ENCODE results near the gene KIAA0232.
A peak's percentile ranks its signal among the peaks of the same experiment; 100 is the strongest.

The KIAA0232 gene, protein sequence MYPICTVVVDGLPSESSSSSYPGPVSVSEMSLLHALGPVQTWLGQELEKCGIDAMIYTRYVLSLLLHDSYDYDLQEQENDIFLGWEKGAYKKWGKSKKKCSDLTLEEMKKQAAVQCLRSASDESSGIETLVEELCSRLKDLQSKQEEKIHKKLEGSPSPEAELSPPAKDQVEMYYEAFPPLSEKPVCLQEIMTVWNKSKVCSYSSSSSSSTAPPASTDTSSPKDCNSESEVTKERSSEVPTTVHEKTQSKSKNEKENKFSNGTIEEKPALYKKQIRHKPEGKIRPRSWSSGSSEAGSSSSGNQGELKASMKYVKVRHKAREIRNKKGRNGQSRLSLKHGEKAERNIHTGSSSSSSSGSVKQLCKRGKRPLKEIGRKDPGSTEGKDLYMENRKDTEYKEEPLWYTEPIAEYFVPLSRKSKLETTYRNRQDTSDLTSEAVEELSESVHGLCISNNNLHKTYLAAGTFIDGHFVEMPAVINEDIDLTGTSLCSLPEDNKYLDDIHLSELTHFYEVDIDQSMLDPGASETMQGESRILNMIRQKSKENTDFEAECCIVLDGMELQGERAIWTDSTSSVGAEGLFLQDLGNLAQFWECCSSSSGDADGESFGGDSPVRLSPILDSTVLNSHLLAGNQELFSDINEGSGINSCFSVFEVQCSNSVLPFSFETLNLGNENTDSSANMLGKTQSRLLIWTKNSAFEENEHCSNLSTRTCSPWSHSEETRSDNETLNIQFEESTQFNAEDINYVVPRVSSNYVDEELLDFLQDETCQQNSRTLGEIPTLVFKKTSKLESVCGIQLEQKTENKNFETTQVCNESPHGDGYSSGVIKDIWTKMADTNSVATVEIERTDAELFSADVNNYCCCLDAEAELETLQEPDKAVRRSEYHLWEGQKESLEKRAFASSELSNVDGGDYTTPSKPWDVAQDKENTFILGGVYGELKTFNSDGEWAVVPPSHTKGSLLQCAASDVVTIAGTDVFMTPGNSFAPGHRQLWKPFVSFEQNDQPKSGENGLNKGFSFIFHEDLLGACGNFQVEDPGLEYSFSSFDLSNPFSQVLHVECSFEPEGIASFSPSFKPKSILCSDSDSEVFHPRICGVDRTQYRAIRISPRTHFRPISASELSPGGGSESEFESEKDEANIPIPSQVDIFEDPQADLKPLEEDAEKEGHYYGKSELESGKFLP (N-terminal part only)

DNA sequence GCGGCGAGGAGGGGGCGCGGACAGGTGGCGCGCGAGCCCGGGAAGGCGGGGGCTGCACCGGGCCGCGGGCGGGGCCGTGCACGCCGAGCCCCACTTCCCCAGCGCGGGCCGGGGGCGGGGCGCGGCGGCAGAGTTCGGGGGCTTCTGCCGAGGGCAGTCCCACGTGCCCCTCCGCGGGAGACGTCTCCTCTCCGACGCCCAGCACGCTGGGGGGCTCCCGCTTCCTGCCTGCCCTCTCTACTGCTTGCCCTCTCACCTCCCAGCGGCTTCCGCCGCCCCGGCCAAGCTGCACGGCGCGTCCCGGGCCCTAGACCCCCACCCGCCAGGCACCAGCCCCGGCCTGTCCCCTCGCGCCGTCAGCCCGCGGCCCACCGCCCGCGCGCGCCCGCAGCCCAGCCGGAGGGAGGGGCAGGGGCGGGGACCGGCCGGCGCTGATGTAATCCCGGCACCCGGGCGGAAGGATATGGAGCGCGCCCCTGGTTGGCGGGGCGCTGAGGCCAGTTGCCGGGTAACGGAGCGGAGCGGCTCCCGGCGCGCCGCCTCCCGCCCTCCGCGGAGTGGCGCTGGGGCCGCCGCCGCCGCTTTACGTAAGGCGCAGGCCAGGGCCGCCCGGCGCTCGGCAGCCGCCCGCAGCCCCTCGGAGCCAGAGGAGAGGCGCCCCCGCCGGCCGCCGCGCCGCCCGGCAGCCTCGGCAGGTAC is at the start of gene KIAA0232:
KIAA0232 (plus strand) TSS at position 581 of the 699 bp plus-strand sequence. CDS start 41,727 bp downstream, outside the sequence.
- peak; percentile 80 for DNase-seq

DNA sequence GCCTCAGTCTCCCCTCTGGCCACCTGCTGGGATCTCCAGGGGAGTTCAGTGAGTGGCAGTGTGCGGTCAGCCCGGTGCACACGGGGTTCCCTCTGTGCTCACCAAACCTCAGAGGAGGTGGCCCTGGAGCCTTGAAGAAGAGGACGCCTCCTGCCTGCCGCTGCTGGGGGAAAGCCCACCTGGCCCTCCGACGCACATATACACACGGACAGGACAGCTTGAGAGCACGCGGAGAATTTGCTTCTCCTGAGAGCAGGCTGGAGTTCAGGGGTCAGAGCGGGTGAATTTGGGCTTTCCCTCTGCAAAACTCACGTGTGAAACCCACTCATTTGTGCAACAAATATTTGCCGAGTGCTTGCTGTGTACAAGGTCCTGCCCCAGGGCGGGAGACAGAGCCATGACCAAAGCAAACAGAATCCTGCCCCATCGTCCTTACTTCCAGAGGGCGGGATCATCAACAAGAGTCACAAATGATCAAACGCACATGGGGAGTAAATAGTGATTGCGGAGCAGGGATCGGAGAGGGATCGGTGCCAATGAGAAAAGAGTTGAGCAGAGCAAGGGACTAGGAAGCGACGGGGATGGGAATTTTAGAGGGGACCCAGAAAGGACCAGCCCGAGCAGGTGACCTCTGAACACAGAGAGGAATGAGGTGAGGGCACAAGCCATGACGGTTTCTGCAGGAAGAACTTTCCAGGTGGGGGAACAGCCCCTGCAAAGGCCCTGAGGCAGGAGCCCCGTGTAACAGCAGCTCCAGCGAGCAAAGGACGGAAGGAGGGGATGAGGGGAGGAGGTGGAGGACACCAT is 49.0 kb upstream of the KIAA0232 start:
- no peak for DNase-seq

DNA sequence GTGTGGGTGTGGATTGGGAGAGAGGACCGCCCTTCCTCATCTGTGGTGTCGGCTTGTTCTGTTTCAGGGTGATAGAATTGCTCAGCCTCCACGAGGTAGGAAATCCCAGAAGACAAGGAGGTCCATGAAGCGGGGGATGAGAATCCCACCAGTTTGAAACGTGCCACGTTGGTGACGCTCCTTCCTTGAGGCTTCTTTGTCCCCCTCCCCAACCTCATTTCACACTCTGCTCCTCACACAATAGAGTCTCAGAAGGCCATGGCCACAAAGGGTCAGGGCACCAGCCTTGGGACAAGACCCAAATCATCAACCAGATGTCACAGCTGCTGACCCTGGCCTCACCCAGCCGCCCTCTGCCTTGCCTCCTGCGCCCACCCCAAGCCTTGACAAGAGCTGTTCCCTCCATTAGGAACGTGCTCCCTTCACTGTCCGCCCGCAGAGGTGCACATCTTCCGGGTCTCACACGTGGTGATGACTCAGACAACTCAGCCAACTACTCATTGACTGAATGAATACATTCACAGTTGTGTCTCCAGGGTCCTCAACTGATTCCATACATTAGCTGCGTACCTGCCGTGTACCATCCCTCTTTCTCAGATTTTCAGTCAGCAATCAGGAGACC is 48.3 kb upstream of the KIAA0232 start:
- DNase-seq, result no peak

DNA sequence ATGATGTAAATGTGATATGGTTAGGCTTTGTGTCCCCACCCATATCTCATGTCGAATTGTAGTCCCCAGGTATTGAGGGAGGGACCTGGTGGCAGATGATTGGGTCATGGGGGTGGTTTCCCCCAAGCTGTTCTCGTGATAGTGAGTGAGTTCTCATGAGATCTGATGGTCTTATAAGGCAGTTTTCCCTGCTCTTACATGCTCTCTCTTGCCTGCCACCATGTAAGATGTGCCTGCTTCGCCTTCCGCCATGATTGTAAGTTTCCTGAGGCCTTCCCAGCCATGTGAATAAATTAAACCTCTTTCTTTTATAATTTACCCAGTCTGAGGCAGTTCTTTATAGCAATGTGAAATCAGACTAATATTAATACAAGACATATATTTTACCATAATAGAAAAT is 42.6 kb upstream of the KIAA0232 start:
- DNase-seq, result no peak

DNA sequence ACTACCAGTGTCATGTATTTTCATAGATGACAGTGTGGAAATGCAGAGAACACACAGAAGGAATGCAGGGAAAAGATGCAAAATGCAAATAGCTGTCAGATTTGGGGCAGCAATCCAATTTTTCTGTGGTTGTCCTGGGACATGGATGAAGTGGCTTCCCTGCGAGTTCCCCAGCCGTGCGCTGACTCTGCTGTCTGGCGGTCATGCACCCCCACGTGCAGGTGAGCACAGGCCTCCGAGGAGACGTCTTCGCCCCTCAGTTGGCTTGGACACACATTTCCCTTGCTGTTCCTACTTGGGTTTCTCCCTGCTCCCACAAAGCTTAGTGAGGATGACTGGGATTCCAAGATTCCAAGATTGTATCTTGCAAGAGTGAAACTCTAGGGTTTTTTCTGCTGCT is 42.2 kb upstream of the KIAA0232 start:
- no peak for DNase-seq

DNA sequence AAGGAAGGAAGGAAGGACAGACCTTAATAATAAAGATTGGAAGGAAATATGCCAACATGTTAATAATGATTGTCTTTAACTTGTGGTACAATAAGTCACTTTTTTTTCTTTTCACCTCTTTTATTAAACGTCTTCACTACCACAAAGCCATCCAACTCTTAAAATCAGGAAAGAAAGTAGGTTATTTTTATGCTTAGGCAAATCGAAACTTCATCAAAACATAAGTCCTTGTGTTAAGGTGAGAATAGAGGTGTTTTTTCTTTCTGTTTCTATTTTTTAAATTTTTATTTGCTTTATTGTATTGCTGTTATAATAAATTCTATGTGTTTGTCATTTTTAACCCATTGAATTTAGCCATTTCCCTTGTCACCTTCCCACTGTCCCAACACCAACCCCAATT is 40.0 kb upstream of the KIAA0232 start:
- no peak for DNase-seq

DNA sequence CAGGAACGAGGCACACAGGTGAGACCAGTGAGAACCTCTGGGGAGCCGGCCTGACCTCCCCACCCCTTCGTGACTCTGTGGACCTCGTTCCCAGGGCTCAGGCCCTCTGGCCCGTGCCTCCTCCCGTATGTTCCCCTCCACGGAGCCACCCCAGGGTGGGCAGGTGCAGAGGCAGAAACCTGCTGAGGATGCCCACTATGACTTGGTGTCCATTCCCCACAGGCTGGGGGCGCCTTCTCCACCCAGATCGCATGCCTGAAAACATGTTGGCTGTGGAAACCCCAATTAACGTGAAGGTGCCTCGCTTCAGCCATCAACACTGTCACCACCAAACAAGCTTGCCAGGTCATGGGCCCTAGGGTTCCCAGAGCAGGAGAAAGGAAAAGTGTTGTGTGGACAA is 39.5 kb upstream of the KIAA0232 start:
- DNase-seq, result no peak

DNA sequence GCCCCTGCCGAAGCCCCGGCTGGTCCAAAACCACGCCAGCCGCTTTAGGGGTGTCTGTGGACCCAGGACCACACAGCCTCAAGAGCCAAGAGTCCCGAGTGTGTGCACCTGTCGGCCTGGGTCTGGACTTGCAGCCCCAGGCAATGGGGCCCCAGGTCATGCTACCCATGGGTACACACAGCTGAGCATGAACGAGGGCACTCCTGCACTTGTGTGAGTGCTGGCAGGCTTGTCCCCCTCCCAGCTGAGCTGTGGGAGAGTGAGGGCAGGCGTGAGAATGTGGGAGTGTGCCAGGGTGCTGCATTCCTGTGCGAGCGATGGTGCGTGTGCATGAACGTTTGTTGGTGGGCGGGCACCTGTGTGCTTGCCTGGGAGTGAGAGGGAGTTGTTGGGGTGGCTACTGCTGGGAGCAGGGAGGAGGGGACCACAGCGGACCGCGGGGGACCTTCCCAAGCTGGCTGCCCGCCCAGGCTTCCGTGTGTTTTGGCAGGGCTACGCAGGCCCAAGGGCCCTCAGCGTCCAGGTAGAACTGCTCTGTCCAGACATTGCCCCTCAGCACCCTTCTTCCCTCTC is 35.7 kb upstream of the KIAA0232 start:
- DNase-seq, result no peak

DNA sequence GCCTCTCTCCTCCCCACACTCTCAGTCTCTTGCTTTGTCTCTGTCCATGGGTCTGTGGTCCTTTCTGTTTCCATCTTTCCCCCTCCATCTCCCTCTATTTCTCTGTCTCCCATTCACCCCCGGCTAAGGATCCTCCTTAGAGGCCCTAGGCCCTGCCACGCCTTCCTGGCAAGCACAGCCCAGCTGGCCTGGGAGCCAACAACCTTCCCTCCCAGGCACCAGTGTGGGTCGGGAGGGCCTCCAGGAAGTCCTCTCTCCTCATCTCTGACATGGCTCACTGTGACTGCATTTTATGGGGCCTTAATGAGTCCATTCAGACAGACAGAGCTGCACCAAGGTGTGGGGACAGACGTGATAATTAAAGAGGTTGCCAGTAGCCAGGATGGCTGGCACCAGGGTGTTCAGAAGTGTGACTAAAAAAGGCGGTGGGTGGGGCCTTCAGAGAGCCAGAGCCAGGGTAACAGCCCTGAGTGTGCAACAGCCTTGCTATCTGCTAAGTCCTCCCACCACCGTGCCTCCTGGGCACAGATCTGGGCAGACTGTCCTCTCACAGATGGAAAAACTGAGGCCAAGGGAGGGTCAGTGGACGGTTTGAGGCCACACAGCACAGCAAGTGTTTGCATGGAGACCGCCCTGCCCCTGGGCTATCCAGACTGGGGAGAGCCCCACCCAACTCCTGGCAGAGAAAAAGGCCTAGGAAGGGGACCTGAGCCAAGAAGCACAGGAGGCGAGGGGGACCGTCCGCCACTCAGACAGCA is 35.1 kb upstream of the KIAA0232 start:
- DNase-seq, result no peak

DNA sequence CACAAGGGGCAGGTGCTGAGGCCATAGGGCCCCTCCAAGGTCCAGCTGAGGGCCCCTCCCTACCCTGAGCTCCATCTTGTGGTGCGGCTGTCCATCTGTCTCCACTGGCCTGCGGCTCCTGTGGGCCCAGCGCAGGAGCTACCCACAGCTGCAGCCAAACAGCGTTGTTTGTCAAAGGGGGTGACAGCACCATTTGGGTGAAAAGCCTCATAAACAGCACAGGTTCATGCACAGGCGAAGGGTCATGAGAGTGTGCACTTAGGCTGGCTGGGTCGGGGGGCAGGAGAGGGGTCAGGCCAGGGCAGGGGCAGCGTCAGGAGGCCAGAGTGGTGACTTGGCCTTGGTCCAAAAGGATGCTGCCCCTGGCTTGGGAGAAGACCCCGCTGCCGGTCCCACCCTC is 34.2 kb upstream of the KIAA0232 start:
- DNase-seq, result no peak

DNA sequence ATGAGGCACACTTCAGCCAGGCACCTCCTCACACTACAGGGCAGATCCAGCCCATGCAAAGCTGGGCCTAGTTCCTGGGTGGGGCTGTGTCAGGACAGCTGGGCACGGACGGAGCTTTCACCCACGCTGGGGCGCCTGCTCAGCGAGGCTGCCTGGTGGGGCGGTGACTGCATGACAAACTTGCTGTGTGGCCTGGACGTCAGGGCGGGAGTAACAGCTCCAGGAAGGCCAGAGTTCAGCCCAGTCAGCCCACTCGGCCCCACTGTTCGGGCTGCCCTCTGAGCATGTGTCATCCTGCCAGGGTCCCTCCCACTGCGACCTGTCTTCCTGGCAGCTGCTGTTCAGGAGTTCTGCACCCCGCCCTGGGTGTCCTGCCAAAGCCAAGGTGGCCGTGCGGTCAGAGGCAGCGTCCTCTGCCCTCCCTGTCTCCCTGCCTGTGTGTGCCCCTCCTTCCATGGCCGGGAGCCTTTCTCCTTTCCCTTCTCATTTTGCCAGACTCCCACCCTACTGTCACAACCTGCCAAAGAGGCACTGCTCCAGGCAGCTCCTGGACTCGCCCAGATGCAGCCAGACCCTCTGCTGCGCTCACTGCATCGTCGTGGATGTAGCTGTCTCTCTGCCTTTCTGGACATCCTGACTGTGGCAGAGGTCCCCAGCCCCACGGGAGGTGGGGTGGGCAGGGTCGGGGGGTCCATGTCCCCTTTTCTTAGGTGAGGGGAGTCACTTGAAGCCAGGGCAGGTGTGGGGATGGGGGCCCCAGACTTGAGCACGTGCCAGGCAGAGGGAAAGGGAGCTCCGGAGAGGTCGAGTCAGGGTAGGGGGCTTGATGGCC is 33.0 kb upstream of the KIAA0232 start:
- DNase-seq, result no peak

DNA sequence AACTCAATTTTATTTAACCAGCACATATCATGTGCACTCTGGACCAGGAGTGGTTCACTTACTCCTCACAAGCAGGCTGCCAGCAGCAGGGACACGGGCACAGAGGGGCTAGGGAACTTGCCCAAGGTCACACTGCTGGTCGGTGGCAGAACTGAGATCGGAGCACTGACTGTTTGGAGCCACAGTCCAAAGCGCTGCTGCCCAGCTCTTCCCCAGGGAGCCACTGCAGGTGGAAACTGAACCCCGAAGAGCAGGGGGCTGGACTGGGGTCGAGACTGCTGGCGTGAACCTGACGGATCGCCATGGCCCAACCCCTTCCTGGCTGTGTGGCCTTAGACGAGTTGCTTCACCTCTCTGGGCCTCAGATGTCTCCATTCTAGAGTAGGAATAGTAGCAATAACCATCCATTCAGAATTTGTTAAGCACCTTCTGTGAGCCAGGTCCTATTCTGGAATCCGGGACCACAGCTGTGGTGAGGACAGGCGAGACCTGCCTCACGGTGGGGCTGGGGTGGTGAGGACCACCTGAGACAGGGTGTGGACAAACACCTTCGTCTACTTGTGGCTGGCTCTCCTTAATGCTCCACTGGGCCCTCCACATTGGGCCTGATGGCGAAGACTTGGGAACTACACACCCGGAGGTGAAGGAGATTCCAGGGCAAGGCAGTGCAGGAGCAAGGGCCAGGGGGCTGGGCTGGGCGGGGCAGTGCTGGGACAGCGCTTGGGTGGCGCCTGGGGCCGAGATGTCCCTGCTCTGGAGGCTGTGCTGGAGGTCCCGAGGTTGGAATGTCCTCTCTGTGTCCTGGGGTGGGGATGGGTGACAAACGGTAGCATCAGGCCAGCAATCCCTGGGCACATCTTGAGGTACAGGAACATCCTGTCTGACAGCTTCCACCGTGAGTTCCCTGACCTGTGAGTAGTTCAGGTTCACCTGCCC is 32.0 kb upstream of the KIAA0232 start:
- no peak for DNase-seq

DNA sequence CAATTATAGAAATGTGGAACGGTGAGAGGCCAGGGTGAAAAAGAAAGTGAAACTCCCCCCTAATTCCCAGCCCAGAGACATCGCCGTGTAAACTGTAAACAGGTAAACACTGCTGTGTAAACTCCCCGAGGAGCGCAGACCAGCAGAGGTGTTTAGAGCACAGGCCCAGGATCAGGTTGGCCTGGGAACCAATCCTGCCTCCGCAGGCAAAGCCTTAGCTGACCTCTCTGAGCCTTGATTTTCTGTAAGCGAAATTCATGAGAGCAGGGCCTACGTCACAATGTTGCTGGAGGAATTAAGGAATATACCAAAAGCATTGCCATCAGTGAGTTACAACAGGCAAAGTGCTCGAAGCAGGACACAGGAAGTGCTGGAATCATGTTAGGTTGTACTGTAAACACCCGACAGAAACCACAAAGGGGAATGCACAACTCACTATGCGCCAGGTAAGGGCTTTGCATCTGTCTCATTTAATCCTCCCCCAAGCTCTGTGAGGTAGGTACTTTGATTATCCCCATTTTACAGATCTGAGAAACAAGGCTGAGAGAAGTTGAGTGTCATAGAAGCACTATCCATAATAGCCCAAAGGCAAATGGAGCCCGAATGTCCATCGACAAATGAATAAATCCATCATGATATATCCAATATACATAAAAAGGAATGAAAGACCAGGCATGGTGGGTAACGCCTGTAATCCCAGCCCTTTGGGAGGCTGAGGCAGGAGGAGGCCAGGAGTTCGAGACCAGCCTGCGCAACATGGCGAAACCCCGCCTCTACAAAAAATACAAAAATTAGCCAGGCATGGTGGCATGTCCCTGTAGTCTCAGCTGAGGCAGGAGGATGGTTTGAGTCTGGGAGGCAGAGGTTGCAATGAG is 30.7 kb upstream of the KIAA0232 start:
- no peak for DNase-seq

DNA sequence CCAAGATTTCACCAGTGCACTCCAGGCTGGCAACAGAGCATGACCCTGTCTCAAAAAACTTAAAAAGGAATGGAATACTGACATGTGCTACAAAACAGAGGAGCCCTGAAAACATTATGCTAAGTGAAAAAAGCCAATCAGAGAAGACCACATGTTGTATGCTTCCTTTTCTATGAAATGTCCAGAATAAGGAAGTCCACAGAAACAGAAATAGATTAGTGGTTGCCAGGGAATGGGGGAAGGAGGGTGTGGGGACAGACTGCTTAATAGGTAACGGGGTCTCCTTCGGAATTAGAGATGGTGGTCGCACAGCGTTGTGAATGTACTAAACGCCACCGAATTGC is 30.1 kb upstream of the KIAA0232 start:
- DNase-seq, result no peak

DNA sequence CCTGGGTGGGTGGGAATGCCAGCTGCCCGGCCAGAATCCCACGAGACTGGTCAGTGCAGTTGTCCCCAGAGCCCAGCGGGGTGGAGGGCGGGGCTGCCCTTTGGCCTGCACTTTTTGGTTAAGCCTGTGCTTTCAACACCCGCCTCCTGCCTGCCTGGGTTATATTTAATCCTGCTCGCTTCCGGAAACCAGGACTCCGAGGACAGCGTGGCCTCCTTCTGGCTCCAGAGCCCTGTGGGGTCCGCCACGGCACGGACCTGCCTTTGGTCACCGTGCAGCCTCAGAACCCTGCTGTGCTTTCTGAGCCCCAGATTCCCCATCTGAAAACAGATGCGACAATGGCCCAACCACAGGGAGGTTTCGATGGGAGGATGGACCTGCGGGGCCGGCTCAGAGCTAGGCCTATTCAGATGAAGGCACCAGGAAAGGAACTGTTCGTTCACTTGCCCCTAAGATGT is 29.4 kb upstream of the KIAA0232 start:
- no peak for DNase-seq

DNA sequence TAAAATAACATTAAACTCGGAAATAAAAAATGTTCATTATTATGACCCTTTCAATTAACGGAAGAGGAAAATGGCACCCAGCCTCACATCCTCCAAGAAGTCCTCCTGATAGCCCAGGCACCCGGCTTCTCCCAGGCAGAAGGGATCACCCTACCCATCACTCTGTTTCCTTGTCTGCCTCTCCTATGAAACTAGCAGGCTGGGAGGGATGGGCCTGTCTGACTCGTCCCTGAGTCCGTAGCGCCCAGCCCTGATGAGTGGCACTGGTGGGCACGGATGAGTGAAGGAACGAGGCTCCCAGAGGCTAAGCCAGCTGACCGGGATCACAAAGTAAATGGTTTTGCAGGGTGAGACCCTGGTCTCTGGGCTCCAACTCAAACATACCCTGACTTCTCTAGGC is 28.6 kb upstream of the KIAA0232 start:
- DNase-seq, result no peak

DNA sequence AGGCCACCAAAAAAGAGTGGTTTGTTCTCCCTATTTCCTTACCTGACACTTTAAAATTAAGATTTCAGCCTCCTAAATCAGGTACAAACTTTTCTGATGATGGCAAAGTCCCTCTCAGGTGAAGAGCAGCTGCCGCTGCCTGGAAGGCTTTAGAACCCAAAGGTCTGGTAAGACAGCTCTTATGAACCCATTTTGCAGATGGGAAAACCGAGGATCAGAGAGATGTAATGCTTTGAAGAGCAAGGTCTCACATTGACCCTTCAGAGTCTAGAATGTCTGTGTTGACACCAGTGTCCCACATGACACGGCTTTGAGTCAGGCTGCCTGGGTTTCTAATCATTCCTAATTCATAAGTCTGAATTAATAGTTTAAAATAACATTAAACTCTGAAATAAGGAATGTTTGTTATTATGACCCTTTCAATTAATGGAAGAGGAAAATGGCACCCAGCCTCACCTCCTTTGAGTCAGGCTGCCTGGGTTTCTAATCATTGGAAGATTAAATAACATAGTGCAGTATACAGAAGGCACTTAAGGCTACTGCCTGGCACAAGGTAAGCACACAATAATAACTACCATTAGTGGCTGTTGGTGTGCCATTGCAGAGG is 27.9 kb upstream of the KIAA0232 start:
- DNase-seq, result no peak

Data from activated T-cell treated with anti-CD3 and anti-CD28 coated beads for 4 hours (primary cell).